ENCODE results near the gene FAM193A.

- TF ChIP-seq CTCF (IDR thresholded peaks at IDR 0.05; ENCODE audit: insufficient read depth, low read length) (no peak), POLR2AphosphoS5 (IDR thresholded peaks at IDR 0.05; ENCODE audit: low read depth) (no peak), REST (IDR thresholded peaks at IDR 0.05; ENCODE audit: insufficient replicate concordance, low read depth) (no peak), GABPA (IDR thresholded peaks at IDR 0.05; ENCODE audit: low read depth) (no peak), SPI1 (IDR thresholded peaks at IDR 0.05; ENCODE audit: borderline replicate concordance, low read depth) (no peak)
These were observed 14.7 kb downstream of the FAM193A start for GRCh38 chr4:2551118-2551517.
